Astrocyte of the spinal cord (primary cell): ENCODE data around the gene DCHS1.
"Not testable (repeated sequence)": the region's sequence is repeated elsewhere in the genome, so short reads cannot be mapped to it uniquely, and the experiment has no call there.

Experiments
- DNase-seq: peaks from one replicate; pipeline ENCODE4 v3.0.0; 2011; ENCODE audit warnings: low read depth, low spot score
- H3K4me3 ChIP-seq: 2 replicates; pipeline ENCODE4 v1.5.1; 2011; ENCODE audit warnings: low read depth, mild to moderate bottlenecking, low read length, moderate library complexity
- CTCF ChIP-seq: IDR thresholded peaks from 2 replicates; pipeline ENCODE4 v1.5.1; 2012; ENCODE audit warnings: low read depth, mild to moderate bottlenecking, low read length, inconsistent platforms
- in situ Hi-C: cut with HindIII; loops from 2 replicates; pipeline ENCODE4 v1.10.0; 2017; ENCODE audit warnings: low sequenced_read_pairs

Gene DCHS1

GRCh38 chr11:6693342-6694228, 38.0 kb upstream of the DCHS1 start:
- in situ Hi-C loops, result no loop called here
- DNase-seq, result peak; percentile 81
- no peak for TF ChIP-seq CTCF
- H3K4me3 ChIP-seq, result no peak overlapping the region

- TF ChIP-seq CTCF, result no peak
- DNase-seq, result no peak
- in situ Hi-C loops, result no loop called here
- no peak overlapping the region for H3K4me3 ChIP-seq
Measured at GRCh38 chr11:6692128-6692527, 36.5 kb upstream of the DCHS1 start.

- DNase-seq, in situ Hi-C loops, H3K4me3 ChIP-seq: not testable (repeated sequence)
Measured at GRCh38 chr11:6690431-6691132, 35.0 kb upstream of the DCHS1 start.

GRCh38 chr11:6687876-6688275, 32.3 kb upstream of the DCHS1 start:
- no peak for DNase-seq
- TF ChIP-seq CTCF, result no peak
- no peak overlapping the region for H3K4me3 ChIP-seq
- in situ Hi-C loops, result no loop called here

GRCh38 chr11:6686006-6686405, 30.4 kb upstream of the DCHS1 start:
- no peak overlapping the region for H3K4me3 ChIP-seq
- in situ Hi-C loops, result no loop called here
- TF ChIP-seq CTCF, result no peak
- DNase-seq, result no peak

GRCh38 chr11:6684068-6684467, 28.5 kb upstream of the DCHS1 start:
- H3K4me3 ChIP-seq, DNase-seq, in situ Hi-C loops: not testable (repeated sequence)

- in situ Hi-C loops, result no loop called here
- H3K4me3 ChIP-seq, result peak within 1 kb of the TSS; percentile 98
- TF ChIP-seq CTCF, result peak; percentile 88
Measured at GRCh38 chr11:6682936-6683861, 27.6 kb upstream of the DCHS1 start, which contains the start of gene MRPL17. Gene MRPL17 (minus strand): TSS chr11:6683340. CDS start chr11:6683296, 44 bp downstream.

More at GRCh38 chr11:6682936-6683861, 27.6 kb upstream of the DCHS1 start, which contains the start of gene MRPL17:
- DNase-seq, result peak; percentile 99
